Erythroblast (primary cell): ENCODE data around the gene ARHGEF40.

Experiments
- DNase-seq, 2 experiments: peaks; one replicate each; lab custom pipeline; 2025; lab: John Stamatoyannopoulos, UW
- GATA1 ChIP-seq: IDR thresholded peaks from 2 replicates; pipeline ENCODE4 v1.6.1; 2011; ENCODE audit warnings: low read depth, mild to moderate bottlenecking, control low read depth, low read length, moderate library complexity
- POLR2A ChIP-seq: IDR thresholded peaks from 2 replicates; pipeline ENCODE4 v1.6.1; 2011; ENCODE audit warnings: mild to moderate bottlenecking, low read length

ARHGEF40 gene

DNA sequence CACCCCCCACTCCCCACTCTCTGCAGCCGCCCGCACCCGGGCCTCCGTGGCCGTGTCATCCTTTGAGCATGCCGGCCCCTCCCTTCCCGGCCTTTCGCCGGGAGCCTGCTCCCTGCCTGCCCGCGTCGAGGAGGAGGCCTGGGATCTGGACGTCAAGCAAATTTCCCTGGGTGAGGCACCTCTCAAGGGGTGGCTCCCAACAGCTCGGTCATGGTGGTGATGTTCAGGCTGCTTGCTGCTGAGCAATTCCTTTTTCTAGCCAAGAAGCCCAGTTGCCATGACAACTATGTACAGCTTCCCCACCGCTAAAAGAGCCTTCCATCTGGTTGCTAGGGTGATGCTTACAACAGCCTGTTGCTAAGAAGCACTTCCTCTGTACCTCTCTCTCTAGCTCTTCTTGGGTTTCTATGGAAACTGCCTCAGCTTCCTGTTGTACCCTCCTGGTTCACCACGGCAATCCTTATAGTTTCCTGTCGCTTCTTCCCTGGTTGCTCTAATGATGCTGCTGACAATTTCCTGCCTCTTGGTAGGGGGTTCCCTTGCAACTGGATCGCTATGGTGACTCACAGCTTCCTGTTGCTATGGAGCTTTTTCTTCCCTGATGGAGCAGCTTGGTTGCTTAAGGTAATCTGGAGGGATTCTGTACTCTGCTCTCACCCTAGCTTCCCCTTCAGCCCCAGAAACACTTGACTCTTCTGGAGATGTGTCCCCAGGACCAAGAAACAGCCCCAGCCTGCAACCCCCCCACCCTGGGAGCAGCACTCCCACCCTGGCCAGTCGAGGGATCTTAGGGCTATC lies 17.4 kb downstream of the ARHGEF40 start:
- no peak for TF ChIP-seq GATA1
- no peak for TF ChIP-seq POLR2A
- DNase-seq = peak; percentile 21 to 39

DNA sequence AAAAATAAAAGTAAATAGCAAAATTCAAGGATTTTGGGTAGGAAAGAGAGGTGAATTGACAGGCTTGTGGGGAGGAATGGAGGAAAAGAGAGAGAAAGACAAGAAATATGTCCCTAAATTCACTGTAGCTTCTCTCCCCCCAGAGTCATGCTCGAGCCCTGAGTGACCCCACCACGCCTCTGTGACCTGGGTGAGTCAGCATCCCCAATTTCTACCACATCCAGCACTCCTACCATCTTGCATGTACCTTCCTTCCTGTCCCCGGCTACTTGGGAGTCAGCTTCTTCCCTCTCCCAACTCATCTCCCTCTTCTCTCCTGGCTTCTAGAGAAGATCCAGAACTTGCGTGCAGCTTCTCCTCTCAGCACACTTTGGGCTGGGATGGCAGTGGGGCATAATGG lies 18.6 kb downstream of the ARHGEF40 start:
- TF ChIP-seq POLR2A = no peak
- TF ChIP-seq GATA1 = no peak
- peak in 1 of 2 experiments; percentile 22 for DNase-seq

DNA sequence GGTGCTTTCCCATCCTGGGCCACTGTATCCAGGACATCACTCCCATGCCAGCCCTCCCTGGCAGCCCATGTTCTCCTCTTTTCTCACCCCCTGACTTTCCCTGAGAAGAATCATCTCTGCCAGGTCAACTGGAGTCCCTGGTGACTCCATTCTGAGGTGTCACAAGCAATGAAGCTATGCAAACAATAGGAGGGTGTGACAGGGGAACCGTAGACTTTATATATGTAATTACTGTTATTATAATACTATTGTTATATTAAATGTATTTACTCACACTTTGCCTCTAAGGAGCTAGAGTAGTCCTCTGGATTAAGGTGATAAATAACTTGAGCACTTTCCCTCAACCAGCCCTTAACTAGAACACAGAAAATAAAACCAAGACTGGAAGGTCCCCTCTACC lies 19.2 kb downstream of the ARHGEF40 start:
- TF ChIP-seq POLR2A = no peak
- TF ChIP-seq GATA1 = no peak
- no peak for DNase-seq

DNA sequence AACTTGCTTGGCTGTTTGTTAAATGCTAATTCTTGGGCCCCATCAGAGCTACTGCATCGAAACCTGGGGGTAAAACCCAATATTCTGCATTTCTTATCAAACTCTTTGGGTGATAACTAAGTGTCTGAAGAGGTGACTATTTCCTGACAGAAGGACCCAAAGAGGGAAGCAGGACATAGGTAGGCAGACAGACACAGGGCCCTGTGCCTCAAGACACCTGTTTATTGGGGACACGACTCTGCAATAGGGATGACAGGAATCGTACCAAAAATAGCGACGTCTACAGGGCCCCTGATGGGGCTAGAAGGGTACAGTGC lies 19.7 kb downstream of the ARHGEF40 start:
- TF ChIP-seq POLR2A (no peak), GATA1 (no peak)
- no peak for DNase-seq

DNA sequence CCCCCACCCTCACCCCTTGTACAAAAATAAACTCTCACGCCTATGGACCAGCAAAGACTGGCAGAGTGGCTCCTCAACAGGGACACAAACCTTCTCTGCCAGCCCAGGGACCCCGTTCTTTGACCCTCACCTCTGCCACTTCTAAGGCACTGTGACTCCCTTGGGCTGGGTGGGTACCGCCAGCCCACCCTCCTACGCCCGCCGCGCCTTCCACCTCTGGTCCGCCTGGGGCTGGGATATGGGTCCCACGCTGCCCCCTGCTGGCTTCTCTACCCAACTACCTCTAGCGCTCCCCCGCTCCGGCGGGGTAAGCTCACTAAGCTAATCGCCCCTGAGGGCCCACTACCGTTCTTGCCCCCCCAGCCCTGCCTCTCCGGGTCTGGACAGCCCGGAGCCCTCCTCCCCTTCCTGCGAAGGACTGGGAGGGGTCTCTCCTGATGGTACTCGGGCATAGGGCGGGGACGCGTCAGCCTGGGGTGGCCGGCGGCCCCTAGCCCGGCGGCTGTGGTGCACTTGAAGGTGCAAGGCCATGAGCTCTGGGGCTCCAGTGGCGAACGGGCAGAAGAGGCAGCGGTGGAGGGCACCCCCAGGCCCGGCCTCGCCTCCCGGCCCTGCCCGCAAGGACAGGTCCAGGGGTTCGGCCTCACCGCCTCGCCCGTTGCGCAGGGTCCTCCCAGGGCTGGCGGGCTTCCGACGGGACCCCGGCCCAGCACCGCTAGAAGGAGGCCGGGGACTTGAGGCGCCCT lies 20.3 kb downstream of the ARHGEF40 start:
- peak; percentile 40 to 41 for DNase-seq
- TF ChIP-seq GATA1 (no peak), POLR2A (no peak)

DNA sequence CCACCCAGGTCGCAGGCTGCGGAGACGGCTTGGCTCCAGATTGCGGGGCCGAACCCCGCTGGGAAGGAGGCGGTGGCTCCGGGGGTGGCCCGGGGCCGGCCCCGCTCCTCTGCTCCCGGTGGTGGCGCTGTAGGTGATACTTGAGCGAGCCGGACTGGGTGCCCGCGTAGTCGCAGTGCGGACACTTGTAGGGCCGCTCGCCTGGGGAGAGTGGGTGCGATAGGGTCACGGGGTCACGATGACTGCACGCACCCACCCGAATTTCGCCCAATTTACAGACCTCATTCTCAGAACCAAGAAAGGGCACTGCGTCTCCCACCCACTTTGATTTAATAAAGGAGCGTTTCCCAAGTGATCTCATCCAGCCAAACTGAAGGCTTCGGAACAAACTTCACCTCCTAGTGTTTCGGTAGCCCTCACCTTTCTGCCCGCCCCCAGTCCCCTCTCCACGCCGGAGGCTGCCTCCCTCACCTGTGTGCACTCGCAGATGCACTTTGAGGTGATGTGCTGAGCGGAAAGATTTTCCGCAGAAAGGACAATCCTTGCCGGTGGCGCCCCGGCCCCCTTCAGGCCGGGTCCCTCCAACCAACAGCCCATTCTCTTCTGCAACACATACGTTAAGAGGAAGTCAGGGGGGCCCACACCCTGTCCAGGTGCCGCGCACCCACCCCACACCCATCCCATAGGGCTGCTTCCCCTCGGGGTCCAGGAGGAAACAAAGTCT lies 21.0 kb downstream of the ARHGEF40 start:
- no peak for DNase-seq
- no peak for TF ChIP-seq GATA1
- TF ChIP-seq POLR2A = no peak

DNA sequence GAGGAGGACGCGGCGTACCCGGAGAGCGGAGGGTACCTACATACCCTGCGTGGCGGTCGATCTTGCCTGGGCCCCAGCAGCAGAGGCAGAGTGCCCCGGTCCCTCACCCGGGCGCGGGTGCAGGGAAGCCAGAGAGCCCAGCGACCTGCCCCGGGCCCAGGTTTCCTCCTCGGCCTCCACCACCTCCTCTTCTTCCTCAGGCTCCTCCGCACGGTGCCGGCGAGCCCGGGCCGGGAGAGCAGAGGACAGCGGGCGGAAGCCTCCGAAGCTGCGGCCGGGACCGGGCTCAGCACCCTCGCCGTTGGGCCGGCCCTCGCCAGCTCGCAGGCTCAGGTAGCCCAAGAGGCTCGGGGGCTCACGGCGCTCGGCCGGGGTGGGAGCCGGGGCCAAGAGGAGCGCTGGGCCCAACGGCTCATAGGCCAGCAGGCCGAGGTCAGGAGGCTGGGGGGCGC lies 21.7 kb downstream of the ARHGEF40 start:
- DNase-seq = no peak

DNA sequence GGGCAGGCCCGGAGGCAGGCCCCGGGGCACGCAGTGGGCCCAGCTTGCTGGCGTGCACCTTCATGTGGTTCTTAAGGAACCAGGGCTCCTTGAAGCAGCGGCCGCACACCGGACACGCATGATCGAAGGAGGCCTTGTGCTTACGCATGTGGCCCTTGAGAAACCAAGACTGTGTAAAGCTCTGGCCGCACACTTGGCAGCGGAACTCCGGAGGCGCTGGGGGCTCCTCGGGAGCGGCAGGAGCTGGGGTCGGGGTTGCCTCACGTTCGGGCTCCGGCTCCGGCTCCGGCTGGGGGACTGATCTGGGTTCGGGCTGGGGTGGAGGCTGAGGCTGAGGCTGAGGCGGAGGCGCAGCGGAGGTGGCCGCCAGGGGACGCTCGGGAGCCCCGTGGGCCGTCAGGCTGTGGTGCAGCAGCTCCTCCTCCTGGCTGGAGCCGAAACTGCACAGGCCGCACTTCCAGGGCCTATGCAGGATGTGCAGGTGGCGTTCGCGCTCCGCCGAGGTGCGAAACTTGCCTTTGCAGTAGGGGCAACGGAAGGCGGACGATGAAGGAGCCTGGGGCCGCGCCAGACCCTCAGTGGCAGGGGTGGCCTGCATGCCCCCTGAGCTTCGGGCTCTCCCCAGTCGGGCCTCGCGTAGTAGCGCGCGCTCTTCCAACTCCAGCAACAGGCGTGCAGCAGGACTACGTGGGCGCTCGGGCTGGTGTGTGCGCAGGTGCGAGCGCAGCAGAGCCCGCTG lies 22.3 kb downstream of the ARHGEF40 start:
- peak; percentile 85 to 93 for DNase-seq

More for the DNA sequence above, 21.7 kb downstream of the ARHGEF40 start:
- TF ChIP-seq GATA1 = no peak

DNA sequence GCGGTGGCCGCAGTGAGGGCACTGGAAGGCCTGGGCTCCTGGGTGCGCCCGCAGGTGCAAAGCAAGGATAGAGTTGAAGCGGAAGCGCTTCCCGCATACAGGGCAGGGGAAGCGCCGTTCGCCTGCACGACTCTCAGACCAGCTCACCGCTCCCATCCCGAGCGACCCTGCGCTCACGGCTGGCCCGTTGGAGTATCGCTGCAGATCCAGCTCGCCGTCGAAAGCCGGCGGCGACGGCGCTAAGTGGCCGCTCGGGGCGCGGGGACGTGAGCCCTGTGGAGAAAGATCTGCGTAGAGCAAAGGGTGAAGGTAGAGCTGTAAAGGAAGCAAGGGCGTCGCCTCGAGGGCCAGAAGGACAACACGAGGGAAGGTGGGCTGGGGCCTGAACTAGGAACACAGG lies 22.9 kb downstream of the ARHGEF40 start:
- no peak for TF ChIP-seq GATA1
- DNase-seq = no peak

More for the DNA sequence above, 22.3 kb downstream of the ARHGEF40 start:
- TF ChIP-seq GATA1 (no peak), POLR2A (no peak)

DNA sequence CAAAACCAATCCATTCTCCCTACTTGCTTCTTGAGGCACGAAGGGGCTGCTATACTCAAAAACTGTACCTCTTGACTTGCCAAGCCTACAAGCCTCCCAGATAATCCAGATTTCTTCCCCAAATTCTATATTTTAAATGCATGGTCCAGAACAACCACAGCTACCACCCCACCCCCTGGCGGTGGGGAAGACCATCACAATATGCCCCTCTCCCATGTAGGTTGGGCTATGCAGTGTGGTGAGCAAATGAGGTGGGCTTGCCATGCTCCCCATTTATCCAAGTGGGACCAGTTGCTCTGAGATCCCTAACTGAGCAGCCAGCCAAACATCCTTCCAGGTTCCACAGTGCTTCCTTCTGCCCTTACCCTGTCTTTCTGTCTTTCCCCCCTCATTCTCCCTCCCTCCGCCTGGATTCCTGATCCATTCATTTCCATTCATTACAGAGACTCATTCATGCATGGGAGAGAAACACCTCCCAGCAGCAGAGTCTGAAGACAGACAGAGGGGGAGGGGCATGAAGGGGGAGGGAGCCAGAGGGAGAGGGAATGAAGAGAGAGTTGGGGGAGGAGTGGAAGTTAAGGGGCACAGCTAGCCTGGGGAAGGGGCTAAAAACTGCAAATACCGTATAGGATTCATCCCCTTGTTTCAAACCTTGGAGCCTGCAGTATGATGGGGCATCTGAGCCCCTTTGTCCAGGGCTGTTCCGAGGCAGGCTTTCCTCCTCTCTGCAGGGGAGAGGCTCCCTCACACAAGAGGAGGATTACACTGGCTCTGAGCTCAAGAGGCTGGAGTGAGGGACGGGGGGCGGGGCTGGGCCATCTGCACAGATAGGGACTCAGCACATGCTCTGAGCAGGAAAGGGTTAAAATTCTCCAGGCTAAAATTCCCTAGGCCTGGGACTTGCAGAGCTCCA lies 23.9 kb downstream of the ARHGEF40 start:
- no peak for DNase-seq
- TF ChIP-seq GATA1 = no peak
- TF ChIP-seq POLR2A = no peak

DNA sequence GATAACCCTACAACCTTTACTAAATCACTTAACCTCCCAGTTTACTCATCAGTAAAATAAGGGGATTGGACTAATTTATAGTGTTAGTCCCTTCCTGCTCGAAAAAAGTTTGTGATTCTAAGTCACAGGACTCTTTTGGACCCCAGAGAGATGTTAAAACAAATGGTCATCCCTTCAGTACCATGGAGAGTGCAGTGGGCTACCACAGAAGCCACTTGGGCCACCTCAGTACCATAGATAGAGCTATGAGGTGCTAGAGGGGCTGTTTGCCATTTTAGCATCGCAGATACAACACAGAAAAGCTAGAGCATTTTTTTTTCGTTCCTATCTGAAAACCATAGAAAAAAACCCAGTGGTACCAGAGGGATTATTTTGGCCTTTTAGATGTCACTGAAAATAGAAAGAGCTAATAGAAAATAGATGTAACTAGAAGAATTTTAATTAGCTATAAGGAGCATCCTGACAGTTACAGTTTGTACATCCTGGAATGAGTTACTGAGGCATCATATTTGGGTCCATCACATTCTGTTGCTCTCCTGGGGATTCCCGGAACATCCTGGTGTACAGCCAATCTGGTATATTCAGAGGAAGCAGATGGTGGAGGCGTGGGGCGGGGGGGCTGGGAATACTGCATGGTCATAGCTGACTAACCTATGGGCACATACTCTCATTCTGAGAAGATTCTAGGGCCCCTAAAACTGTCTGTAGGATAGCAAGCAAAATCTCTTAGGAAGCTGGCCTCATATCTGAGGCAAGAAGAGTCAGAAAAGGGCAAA lies 25.5 kb downstream of the ARHGEF40 start:
- no peak for DNase-seq
- TF ChIP-seq POLR2A (no peak), GATA1 (no peak)

DNA sequence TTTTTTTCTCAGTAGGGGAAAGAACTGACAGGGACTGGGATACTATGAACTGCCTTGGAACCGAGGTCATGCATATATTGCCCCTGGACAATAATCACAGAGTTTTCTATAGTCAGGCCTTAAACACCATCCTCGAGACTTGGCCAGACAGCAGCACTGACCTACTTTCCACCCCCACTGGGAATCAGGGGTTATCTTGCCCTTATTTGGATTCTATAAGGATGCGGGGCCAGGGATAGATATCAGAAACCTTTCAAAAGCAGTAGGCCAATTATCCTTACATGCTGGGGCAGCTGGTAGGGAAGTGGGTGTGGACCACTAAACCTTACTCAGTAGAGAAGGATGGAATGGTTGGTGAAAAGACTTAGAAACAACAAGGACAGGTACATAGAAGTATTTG lies 26.3 kb downstream of the ARHGEF40 start:
- TF ChIP-seq POLR2A (no peak), GATA1 (no peak)

More for the DNA sequence above, 26.3 kb downstream of the ARHGEF40 start:
- no peak for DNase-seq
